ENCODE measurements around the gene BNC1.

Gene BNC1

GRCh38 chr15:83284559-83285283 is at the start of gene BNC1:
Gene BNC1, minus strand, starts transcription at chr15:83284664. Its CDS starts 36 bp downstream, at chr15:83284628.
- TF ChIP-seq EP300 (IDR thresholded peaks at IDR 0.05; ENCODE audit: borderline replicate concordance) (no peak), TCF12 (IDR thresholded peaks at IDR 0.05; ENCODE audit: low read depth) (no peak), TAF1 (IDR thresholded peaks at IDR 0.05; ENCODE audit: low read depth) (no peak), EGR1 (IDR thresholded peaks at IDR 0.05) (no peak), CREB1 (IDR thresholded peaks at IDR 0.05; ENCODE audit: low read depth) (no peak), RAD21 (IDR thresholded peaks at IDR 0.05; ENCODE audit: low read depth) (no peak), NFIC (IDR thresholded peaks at IDR 0.05) (no peak), TEAD4 (IDR thresholded peaks at IDR 0.05) (no peak)

DNA sequence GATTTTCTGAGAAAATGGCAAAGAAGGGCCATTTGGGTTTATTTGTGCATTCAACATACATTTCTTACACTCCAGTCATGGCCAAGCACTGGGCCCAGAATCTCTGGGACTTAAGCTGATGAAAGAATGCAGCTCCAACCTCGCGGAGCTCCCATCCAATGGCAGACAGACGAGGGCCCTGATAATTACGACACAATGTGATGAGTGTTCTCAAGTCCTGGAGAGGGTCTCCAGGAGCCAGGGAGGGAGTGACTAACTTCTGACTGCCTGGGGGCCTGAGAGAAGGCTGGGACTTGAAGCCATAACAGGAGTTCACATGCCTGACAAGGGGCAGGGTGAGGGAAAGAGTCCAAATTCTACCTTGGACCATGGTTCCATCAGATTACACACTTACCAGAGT is 42.6 kb upstream of the BNC1 start:
- TF ChIP-seq TEAD4 (IDR thresholded peaks at IDR 0.05) (no peak), YY1 (IDR thresholded peaks at IDR 0.05; ENCODE audit: low read depth) (no peak), ZBTB7A (IDR thresholded peaks at IDR 0.05; ENCODE audit: low read depth) (no peak), CEBPB (IDR thresholded peaks at IDR 0.05) (no peak), EP300 (IDR thresholded peaks at IDR 0.05; ENCODE audit: borderline replicate concordance) (no peak), EGR1 (IDR thresholded peaks at IDR 0.05) (no peak), CREB1 (IDR thresholded peaks at IDR 0.05; ENCODE audit: low read depth) (no peak), RAD21 (IDR thresholded peaks at IDR 0.05; ENCODE audit: low read depth) (no peak)
- TF ChIP-seq, protein P1, sequence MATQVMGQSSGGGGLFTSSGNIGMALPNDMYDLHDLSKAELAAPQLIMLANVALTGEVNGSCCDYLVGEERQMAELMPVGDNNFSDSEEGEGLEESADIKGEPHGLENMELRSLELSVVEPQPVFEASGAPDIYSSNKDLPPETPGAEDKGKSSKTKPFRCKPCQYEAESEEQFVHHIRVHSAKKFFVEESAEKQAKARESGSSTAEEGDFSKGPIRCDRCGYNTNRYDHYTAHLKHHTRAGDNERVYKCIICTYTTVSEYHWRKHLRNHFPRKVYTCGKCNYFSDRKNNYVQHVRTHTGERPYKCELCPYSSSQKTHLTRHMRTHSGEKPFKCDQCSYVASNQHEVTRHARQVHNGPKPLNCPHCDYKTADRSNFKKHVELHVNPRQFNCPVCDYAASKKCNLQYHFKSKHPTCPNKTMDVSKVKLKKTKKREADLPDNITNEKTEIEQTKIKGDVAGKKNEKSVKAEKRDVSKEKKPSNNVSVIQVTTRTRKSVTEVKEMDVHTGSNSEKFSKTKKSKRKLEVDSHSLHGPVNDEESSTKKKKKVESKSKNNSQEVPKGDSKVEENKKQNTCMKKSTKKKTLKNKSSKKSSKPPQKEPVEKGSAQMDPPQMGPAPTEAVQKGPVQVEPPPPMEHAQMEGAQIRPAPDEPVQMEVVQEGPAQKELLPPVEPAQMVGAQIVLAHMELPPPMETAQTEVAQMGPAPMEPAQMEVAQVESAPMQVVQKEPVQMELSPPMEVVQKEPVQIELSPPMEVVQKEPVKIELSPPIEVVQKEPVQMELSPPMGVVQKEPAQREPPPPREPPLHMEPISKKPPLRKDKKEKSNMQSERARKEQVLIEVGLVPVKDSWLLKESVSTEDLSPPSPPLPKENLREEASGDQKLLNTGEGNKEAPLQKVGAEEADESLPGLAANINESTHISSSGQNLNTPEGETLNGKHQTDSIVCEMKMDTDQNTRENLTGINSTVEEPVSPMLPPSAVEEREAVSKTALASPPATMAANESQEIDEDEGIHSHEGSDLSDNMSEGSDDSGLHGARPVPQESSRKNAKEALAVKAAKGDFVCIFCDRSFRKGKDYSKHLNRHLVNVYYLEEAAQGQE (IDR thresholded peaks at IDR 0.05; ENCODE audit: low read depth) = no peak
- TF ChIP-seq, protein P2, sequence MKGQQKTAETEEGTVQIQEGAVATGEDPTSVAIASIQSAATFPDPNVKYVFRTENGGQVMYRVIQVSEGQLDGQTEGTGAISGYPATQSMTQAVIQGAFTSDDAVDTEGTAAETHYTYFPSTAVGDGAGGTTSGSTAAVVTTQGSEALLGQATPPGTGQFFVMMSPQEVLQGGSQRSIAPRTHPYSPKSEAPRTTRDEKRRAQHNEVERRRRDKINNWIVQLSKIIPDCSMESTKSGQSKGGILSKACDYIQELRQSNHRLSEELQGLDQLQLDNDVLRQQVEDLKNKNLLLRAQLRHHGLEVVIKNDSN (IDR thresholded peaks at IDR 0.05) = no peak

GRCh38 chr15:83324799-83325198 is 40.3 kb upstream of the BNC1 start:
- no peak for TF ChIP-seq EGR1 (IDR thresholded peaks at IDR 0.05)
- TF ChIP-seq CEBPB (IDR thresholded peaks at IDR 0.05) = no peak
- TF ChIP-seq, protein P2 (IDR thresholded peaks at IDR 0.05) = no peak
- TF ChIP-seq TEAD4 (IDR thresholded peaks at IDR 0.05) = no peak
- TF ChIP-seq, protein P1 (IDR thresholded peaks at IDR 0.05; ENCODE audit: low read depth) = no peak
- TF ChIP-seq RAD21 (IDR thresholded peaks at IDR 0.05; ENCODE audit: low read depth) = no peak
- TF ChIP-seq TCF12 (IDR thresholded peaks at IDR 0.05; ENCODE audit: low read depth) = no peak
- TF ChIP-seq YY1 (IDR thresholded peaks at IDR 0.05; ENCODE audit: low read depth) = no peak
- TF ChIP-seq CREB1 (IDR thresholded peaks at IDR 0.05; ENCODE audit: low read depth) = no peak
- no peak for TF ChIP-seq TAF1 (IDR thresholded peaks at IDR 0.05; ENCODE audit: low read depth)
- no peak for TF ChIP-seq FOXM1 (IDR thresholded peaks at IDR 0.05; ENCODE audit: borderline replicate concordance, low read depth)
- TF ChIP-seq MAX (IDR thresholded peaks at IDR 0.05) = no peak
- no peak for TF ChIP-seq NFIC (IDR thresholded peaks at IDR 0.05)
- no peak for TF ChIP-seq ZBTB7A (IDR thresholded peaks at IDR 0.05; ENCODE audit: low read depth)
- TF ChIP-seq EP300 (IDR thresholded peaks at IDR 0.05; ENCODE audit: borderline replicate concordance) = no peak

DNA sequence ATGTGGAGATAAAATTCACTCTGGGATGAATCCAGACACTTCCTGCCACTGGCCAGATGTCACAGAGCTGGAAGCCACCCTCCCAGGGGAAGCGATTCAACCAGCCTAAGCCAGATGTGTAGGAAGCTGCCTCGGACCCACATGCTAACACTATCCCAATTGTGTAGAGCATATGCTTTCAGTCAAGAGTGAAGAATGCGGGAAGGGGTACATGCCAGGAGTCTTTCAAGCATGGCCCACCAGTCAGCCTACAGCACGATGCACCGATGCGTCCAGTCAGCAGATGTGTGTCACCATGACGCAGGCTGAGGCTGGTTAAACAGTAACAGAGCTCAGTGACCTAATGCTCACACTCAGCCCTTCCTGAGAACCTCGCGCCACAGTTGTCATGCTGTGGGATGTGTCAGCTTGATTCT is 38.8 kb upstream of the BNC1 start:
- no peak for TF ChIP-seq TCF12 (IDR thresholded peaks at IDR 0.05; ENCODE audit: low read depth)
- TF ChIP-seq CREB1 (IDR thresholded peaks at IDR 0.05; ENCODE audit: low read depth) = no peak
- TF ChIP-seq RAD21 (IDR thresholded peaks at IDR 0.05; ENCODE audit: low read depth) = no peak
- TF ChIP-seq ZBTB7A (IDR thresholded peaks at IDR 0.05; ENCODE audit: low read depth) = no peak
- TF ChIP-seq EGR1 (IDR thresholded peaks at IDR 0.05) = no peak
- TF ChIP-seq FOXM1 (IDR thresholded peaks at IDR 0.05; ENCODE audit: borderline replicate concordance, low read depth) = no peak
- TF ChIP-seq TAF1 (IDR thresholded peaks at IDR 0.05; ENCODE audit: low read depth) = no peak
- no peak for TF ChIP-seq EP300 (IDR thresholded peaks at IDR 0.05; ENCODE audit: borderline replicate concordance)
- TF ChIP-seq YY1 (IDR thresholded peaks at IDR 0.05; ENCODE audit: low read depth) = no peak
- TF ChIP-seq NFIC (IDR thresholded peaks at IDR 0.05) = no peak
- TF ChIP-seq, protein P2 (IDR thresholded peaks at IDR 0.05) = no peak
- TF ChIP-seq, protein P1 (IDR thresholded peaks at IDR 0.05; ENCODE audit: low read depth) = no peak
- TF ChIP-seq CEBPB (IDR thresholded peaks at IDR 0.05) = no peak
- no peak for TF ChIP-seq TEAD4 (IDR thresholded peaks at IDR 0.05)
- no peak for TF ChIP-seq MAX (IDR thresholded peaks at IDR 0.05)

Measured in Ishikawa (cell line).